Vagina (tissue), 2 donors: ENCODE measurements around the gene PSMA6. TPM values are rescaled to one million over a fixed set of nuclear protein-coding genes. Genes with fewer than 3 reads are reported as not detected.

ENCODE experiments used
- DNase-seq, 2 donors: peaks; one replicate each; pipeline ENCODE4 v3.0.0-alpha.2; 2017; ENCODE audit errors: extremely low spot score in 2 of 2
- H3K27ac ChIP-seq: fragments of 200-600 bp; sonication (generic); one replicate; pipeline ENCODE4 v1.5.1; 2019
- H3K27me3 ChIP-seq: fragments of 200-600 bp; sonication (generic); one replicate; pipeline ENCODE4 v1.5.1; 2019
- H3K36me3 ChIP-seq, 2 donors: fragments of 200-600 bp; sonication (generic); one replicate each; pipeline ENCODE4 v1.5.1; 2017 to 2019
- H3K4me1 ChIP-seq: fragments of 200-600 bp; sonication (generic); one replicate; pipeline ENCODE4 v1.5.1; 2019
- H3K4me3 ChIP-seq, 2 donors: fragments of 200-600 bp; sonication (generic); 1 replicate in 1 of 2; 2 replicates in 1 of 2; pipeline ENCODE4 v1.5.1; 2016 to 2019
- H3K9me3 ChIP-seq: fragments of 200-600 bp; sonication (generic); one replicate; pipeline ENCODE4 v1.5.1; 2019
- CTCF ChIP-seq, 3 experiments: fragments of 450-650 bp in 2 of 3; fragments of 200-600 bp in 1 of 3; sonication (generic) in 1 of 3; IDR thresholded peaks; one replicate each; pipeline ENCODE4 v1.5.1; 2017 to 2019; ENCODE audit warnings: antibody characterized with exemption in 3 of 3, mild to moderate bottlenecking in 2 of 3, moderate library complexity in 2 of 3
- POLR2A ChIP-seq, 2 donors: fragments of 450-650 bp; IDR thresholded peaks; one replicate each; pipeline ENCODE4 v1.6.1; 2017; ENCODE audit warnings: antibody characterized with exemption in 2 of 2, mild to moderate bottlenecking in 2 of 2, moderate library complexity in 2 of 2
- POLR2AphosphoS5 ChIP-seq, 2 donors: sonication (generic); formaldehyde crosslinking; IDR thresholded peaks; one replicate each; pipeline ENCODE4 v1.9.0; 2017; ENCODE audit warnings: antibody characterized with exemption in 2 of 2, mild to moderate bottlenecking in 2 of 2, low read depth in 1 of 2; ENCODE audit not compliant: insufficient read depth in 1 of 2
- intact Hi-C: fragments of 100-400 bp; cut with DNase I; formaldehyde crosslinking; loops from one replicate; pipeline ENCODE4 v1.15.1; 2023
- total RNA-seq: library from RNA; depleted of rRNA; stranded (reverse); fragments of >200 nt; gene quantifications from one replicate; pipeline ENCODE4 v1.2.3, GENCODE V29; 2016

The PSMA6 gene
- total RNA-seq, 1 donor from 2014 or later = 76.9 TPM

GRCh38 chr14:35349496-35350365 lies 57.5 kb downstream of the PSMA6 start:
- Histone ChIP-seq H3K27me3 (no peaks in the 10 kb centered on the region), H3K36me3 (no peaks in the 10 kb centered on the region), H3K4me1 (peaks cover 4% of the 10 kb centered on the region), H3K4me3 (no peak overlapping the region), H3K27ac (no peak overlapping the region), H3K9me3 (no peaks in the 10 kb centered on the region)
- no peak for DNase-seq
- intact Hi-C loops = no loop called here
- TF ChIP-seq POLR2A (IDR thresholded peaks at IDR 0.05) (no peak), POLR2AphosphoS5 (IDR thresholded peaks at IDR 0.05; ENCODE audit: insufficient read depth in 1 of 2, low read depth in 1 of 2) (no peak), CTCF (IDR thresholded peaks at IDR 0.05) (no peak)

- intact Hi-C loops = no loop called here
- Histone ChIP-seq H3K9me3 (no peaks in the 10 kb centered on the region), H3K27me3 (no peaks in the 10 kb centered on the region), H3K27ac (no peak overlapping the region), H3K4me3 (no peak overlapping the region), H3K4me1 (peaks cover 4% of the 10 kb centered on the region), H3K36me3 (no peaks in the 10 kb centered on the region)
- no peak for TF ChIP-seq POLR2A (IDR thresholded peaks at IDR 0.05)
- TF ChIP-seq POLR2AphosphoS5 (IDR thresholded peaks at IDR 0.05; ENCODE audit: insufficient read depth in 1 of 2, low read depth in 1 of 2) = no peak
- TF ChIP-seq CTCF (IDR thresholded peaks at IDR 0.05) = no peak
- DNase-seq = no peak
These were observed 59.3 kb downstream of the PSMA6 start for GRCh38 chr14:35351497-35351896.

GRCh38 chr14:35351897-35352273 lies 59.7 kb downstream of the PSMA6 start:
- Histone ChIP-seq H3K36me3 (no peaks in the 10 kb centered on the region), H3K4me1 (peaks cover 4% of the 10 kb centered on the region), H3K9me3 (no peaks in the 10 kb centered on the region), H3K27me3 (no peaks in the 10 kb centered on the region), H3K4me3 (no peak overlapping the region), H3K27ac (no peak overlapping the region)
- intact Hi-C loops = no loop called here
- DNase-seq = no peak
- TF ChIP-seq POLR2A (IDR thresholded peaks at IDR 0.05) (no peak), POLR2AphosphoS5 (IDR thresholded peaks at IDR 0.05; ENCODE audit: insufficient read depth in 1 of 2, low read depth in 1 of 2) (no peak), CTCF (IDR thresholded peaks at IDR 0.05) (no peak)

- no peak for DNase-seq
- Histone ChIP-seq H3K9me3 (no peaks in the 10 kb centered on the region), H3K27me3 (no peaks in the 10 kb centered on the region), H3K27ac (no peak overlapping the region), H3K4me3 (no peak overlapping the region), H3K4me1 (peaks cover 1% of the 10 kb centered on the region), H3K36me3 (no peaks in the 10 kb centered on the region)
- TF ChIP-seq CTCF (IDR thresholded peaks at IDR 0.05) = no peak
- TF ChIP-seq POLR2A (IDR thresholded peaks at IDR 0.05) = no peak
- no peak for TF ChIP-seq POLR2AphosphoS5 (IDR thresholded peaks at IDR 0.05; ENCODE audit: insufficient read depth in 1 of 2, low read depth in 1 of 2)
- intact Hi-C loops = no loop called here
These were observed 60.4 kb downstream of the PSMA6 start for GRCh38 chr14:35352274-35353233.
